HG02943 (cell line): ENCODE results near the gene PRKG1.
"Not testable (repeated sequence)": the region's sequence is repeated elsewhere in the genome, so short reads cannot be mapped to it uniquely, and the experiment has no call there.

Experiments
- ATAC-seq: cut with Tn5 transposase; IDR thresholded peaks from one replicate; pipeline ENCODE4 v1.9.1; 2021; ENCODE audit warnings: mild to moderate bottlenecking, low read depth, moderate library complexity; ENCODE audit not compliant: unreplicated experiment

The PRKG1 gene

DNA sequence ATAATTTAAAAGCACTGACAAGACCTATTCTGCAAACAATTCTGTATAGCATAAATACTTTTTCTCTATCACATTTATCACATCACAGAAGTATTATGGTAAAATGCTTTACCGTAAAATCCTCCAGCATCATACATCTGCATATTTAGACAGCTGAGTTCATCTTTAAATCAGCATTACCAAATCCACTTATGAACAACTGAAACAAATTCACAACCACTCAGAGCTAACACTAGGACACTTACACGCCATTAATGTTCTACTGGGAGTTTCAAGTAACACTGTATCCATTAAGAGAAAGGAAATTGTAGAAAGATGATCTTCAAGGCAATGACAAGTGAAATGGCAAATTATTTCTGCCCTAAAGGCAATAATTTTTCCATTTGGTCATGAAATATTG lies 1134.1 kb downstream of the PRKG1 start:
- ATAC-seq: no peak

- no peak for ATAC-seq
Observed at GRCh38 chr10:52210161-52210560, 1135.9 kb downstream of the PRKG1 start.

DNA sequence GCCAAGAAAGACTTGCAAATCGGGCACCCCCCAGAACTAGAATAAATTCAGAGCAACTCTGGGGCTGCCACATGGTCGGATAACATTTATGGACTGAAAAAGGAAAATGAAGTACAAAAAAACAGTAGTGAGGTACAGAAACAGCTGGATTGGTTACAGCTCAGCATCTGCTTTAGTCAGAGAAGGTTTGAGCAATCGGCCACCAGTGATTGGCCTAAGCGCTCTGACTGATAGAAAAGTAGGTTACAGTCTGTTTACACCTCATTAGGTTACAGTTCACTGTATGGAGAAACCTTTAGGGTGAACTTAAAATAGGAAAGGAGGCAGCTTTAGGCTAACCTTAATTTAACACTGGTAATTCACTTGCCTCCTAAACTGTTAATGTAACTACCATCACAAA lies 1137.8 kb downstream of the PRKG1 start:
- no peak for ATAC-seq

GRCh38 chr10:52212802-52213201 lies 1138.5 kb downstream of the PRKG1 start:
- no peak for ATAC-seq

DNA sequence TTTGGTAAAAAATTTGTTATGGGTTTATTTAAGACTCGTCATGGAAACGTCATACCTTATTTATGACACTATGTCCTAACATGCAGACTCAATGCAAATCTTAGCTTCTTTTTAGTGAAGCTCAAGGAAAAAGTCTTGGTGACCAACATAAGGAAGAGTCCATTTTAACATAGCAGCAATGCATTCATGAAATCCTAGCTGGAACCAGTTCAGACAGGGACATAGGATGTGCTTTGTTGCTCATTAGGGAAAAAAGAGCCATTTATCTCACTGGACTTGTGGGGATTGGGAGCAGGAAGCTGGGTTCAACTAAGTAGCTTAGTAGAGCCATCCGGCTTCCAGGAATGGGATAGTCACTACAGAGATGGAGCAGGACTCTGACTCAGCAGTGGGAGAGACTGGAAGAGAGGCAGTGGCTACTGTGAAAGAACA lies 1139.0 kb downstream of the PRKG1 start:
- ATAC-seq: no peak

DNA sequence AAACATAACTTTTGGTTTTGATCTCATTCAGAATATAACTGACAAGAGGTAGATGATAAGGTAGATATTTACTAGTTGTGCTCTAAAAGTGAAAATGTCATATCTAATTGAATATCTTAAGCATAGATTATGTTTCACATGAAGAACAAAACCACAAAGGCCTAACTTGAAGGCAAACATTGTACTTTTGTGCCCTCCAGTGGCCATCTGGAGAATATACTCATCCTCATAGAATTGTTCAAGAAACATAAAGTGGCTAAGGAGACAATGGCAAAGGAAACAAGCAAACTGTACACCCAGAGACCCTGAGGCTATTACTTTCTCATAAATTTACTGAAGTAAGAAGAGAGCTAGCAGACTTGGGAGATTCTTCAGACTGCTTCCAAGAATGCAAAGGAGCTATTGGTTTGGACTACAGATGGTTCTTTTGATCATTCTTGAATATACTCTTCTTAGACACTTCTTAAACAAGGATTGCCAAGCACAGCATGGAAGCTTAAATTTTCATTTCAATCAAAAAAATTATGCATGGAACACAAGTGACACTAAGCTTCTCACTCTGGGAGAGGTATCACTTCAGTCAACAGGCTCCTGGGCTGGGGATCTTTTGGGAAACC lies 1141.6 kb downstream of the PRKG1 start:
- ATAC-seq: peak; percentile 72

DNA sequence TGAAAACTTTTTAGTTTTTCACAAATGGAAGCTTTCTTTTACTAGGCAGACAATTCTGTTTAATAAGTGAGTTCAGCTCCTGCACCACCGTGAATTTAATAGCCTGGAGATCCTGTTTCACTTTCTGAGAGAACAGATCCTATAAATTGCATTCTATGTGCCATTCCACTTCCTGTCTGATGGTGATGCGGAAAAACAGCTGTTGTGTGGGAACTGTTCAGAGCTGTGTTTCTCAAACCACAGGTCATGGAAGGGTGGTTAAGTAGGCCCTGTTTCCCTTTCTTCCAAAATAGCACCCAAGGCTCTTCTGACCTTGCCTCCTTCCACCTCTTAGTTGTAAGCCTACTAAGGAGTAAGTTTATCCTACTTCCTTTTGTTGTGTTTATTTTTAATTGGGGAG lies 1142.6 kb downstream of the PRKG1 start:
- peak; percentile 53 for ATAC-seq

DNA sequence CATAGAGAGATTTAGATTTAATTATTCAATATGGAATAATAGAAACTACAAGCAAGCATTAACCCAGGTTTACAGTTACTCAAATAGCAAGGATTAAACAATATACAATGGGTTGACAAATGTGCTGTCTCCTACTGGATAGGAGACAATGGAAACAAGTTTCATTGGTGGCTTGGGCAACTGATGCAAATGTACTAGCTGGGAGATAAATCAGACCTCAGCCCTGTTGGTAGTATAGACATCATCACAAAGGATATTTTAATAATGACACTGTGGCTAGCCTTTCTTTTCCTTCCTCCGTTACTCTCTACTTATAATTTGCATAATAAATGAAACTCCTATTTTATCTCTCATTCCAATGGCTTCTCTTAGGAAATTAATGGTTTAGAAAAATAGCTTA lies 1143.2 kb downstream of the PRKG1 start:
- ATAC-seq: no peak

DNA sequence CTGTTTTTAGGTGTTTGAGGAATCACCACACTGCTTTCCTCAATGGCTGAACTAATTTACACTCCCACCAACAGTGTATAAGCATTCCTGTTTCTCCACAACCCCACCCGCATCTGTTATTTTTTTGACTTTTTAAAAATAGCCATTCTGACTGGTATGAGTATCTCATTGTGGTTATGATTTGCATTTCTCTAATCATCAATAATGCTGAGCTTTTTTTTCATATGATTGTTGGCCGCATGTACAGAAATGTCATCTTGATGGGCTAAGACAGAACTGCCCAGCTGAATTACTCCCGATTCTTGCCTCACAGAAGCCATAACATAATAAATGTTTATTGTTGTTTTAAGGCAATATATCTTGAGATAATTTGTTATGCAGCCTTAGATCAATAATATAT lies 1146.7 kb downstream of the PRKG1 start:
- no peak for ATAC-seq

GRCh38 chr10:52221923-52222322 lies 1147.6 kb downstream of the PRKG1 start:
- no peak for ATAC-seq

- no peak for ATAC-seq
Observed at GRCh38 chr10:52226197-52226847, 1152.0 kb downstream of the PRKG1 start.

DNA sequence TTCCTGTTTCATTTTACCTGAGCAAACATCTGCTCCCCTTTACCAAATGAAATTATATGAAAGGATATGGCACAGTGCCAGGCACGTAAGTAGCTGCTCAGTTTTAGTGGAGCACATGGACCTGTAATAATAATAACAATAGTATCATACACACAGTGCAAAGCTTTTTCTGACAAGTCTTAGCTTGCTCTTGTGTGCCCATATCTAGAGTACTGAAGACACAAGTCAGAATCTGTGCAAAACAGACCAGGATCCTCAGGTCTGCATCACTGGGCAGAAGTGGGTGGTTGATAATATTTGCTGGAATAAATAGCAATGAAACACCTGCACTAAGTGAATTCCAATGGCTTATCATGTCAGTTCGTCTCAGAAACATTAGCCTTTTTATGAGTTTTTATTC lies 1154.3 kb downstream of the PRKG1 start:
- no peak for ATAC-seq

GRCh38 chr10:52229291-52229931 lies 1155.1 kb downstream of the PRKG1 start:
- no peak for ATAC-seq

DNA sequence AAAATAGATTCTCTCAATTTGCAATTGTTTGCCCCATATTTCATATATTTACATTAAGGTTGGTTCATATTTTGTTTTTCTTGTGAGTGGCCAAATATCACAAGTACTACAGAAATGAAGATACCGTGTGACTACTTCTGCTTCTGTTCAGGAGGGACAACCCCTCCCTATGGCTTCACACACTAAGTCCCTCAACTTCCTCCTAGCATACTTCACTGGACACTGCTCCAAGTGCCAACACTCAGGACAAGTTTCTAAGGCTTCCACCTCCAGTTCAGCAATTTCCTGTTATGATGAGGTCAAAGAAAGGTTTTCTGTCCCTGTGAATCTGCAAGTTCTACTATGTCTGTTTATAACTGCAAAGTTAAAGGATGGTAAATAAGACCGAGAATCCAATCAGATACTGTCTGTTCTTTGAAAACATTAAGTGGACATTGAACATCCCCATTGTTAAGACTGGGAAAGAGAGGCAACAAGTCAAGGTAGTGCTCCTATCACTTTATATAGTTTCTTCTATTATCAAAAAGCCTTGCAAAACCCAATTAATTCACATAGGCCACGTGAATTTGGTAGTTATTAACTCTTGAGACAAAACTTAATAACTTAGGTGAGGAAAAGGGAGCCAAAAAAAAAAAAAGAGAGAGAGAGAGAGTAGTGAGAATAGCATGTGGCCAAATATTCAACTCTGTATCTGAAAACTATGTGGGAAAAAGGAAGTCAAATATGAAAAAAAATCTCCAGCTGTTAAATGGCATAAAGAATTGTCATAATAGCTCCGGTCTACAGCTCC lies 1158.5 kb downstream of the PRKG1 start:
- ATAC-seq: no peak

GRCh38 chr10:52233351-52233991 lies 1159.2 kb downstream of the PRKG1 start:
- ATAC-seq: not testable (repeated sequence)

DNA sequence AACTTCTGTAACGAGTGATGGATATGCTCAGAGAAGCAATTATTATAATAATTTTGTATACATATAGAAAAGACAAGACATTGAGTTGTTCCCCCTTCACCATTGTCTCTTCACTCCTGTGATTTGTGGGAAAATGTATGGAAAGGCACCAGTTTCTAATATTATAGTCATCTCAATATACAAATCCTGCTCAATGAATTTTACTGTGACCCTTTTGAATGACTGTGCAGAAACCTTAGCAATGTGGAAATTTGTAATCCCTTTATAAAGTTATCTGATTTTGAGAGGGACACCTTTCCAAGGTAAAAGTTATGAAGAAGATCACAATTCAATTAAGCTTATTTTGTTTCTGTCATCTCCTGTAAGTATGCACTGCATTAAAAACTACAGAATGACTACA lies 1165.5 kb downstream of the PRKG1 start:
- no peak for ATAC-seq

- no peak for ATAC-seq
Observed at GRCh38 chr10:52245547-52245946, 1171.3 kb downstream of the PRKG1 start.

- ATAC-seq: not testable (repeated sequence)
Observed at GRCh38 chr10:52247929-52248328, 1173.6 kb downstream of the PRKG1 start.

GRCh38 chr10:52248697-52249306 lies 1174.5 kb downstream of the PRKG1 start:
- no peak for ATAC-seq

GRCh38 chr10:52249850-52250395 lies 1175.6 kb downstream of the PRKG1 start:
- no peak for ATAC-seq
